ENCODE results near the gene PAX3.

GRCh38 chr2:222305516-222306392, 7.0 kb upstream of the PAX3 start:
- no peak for TF ChIP-seq POLR2A (IDR thresholded peaks at IDR 0.05)
- no peak for TF ChIP-seq CTCF (IDR thresholded peaks at IDR 0.05)

All from vagina (tissue), 2 donors.